Left cardiac atrium (tissue), 4 donors: ENCODE measurements around the gene AMMECR1L. TPM values are rescaled to one million over a fixed set of nuclear protein-coding genes. Genes with fewer than 3 reads are reported as not detected.
"Not testable (repeated sequence)": the region's sequence is repeated elsewhere in the genome, so short reads cannot be mapped to it uniquely, and the experiment has no call there.

Experiments used
- ATAC-seq, 2 donors: fragments of 200-7000 bp; cut with Tn5 transposase; one replicate each; pipeline ENCODE4 v1.9.1; 2020; ENCODE audit warnings: mild to moderate bottlenecking in 2 of 2, moderate library complexity in 2 of 2
- DNase-seq: peaks from one replicate; pipeline ENCODE4 v3.0.0-alpha.2; 2020
- intact Hi-C, 2 donors: fragments of 100-400 bp; cut with DNase I; formaldehyde crosslinking; loops; one replicate each; pipeline versions ENCODE4 v1.14.1 to v1.15.1; 2022 to 2023
- long read RNA-seq: library from polyadenylated mRNA; unstranded; transcript quantifications from one replicate; pipeline ENCODE4 v2.0.0, GENCODE V29; 2021
- total RNA-seq, 2 donors: library from RNA; stranded (reverse); fragmentation: NEBNext Ultra II Directional; extraction: Animal tissue kit (Norgen Biotek cat#: 25700); gene quantifications; one replicate each; pipeline ENCODE4 v1.2.1, GENCODE V29; 2021
- donor health status: DM: no; HTN: yes; CAD: no.
- donor health status: DM: no; HTN: yes; CAD: no; lungs with severe emphysema.
- donor health status: DM: yes; HTN: yes; CAD: no.
- donor health status: Dilated cardiomyopathy.

The AMMECR1L gene
- 10 to 100 TPM in 1 of 2 donors, 1 to 10 TPM in 1; 8.0 to 11.7 TPM for total RNA-seq
- long read RNA-seq, full-length matches to known transcripts = 6 of 8 reads
- long read RNA-seq, partial matches to known transcripts = 0 of 8 reads
- long read RNA-seq, other reads (novel, unspliced or antisense) = 2 of 8 reads

DNA sequence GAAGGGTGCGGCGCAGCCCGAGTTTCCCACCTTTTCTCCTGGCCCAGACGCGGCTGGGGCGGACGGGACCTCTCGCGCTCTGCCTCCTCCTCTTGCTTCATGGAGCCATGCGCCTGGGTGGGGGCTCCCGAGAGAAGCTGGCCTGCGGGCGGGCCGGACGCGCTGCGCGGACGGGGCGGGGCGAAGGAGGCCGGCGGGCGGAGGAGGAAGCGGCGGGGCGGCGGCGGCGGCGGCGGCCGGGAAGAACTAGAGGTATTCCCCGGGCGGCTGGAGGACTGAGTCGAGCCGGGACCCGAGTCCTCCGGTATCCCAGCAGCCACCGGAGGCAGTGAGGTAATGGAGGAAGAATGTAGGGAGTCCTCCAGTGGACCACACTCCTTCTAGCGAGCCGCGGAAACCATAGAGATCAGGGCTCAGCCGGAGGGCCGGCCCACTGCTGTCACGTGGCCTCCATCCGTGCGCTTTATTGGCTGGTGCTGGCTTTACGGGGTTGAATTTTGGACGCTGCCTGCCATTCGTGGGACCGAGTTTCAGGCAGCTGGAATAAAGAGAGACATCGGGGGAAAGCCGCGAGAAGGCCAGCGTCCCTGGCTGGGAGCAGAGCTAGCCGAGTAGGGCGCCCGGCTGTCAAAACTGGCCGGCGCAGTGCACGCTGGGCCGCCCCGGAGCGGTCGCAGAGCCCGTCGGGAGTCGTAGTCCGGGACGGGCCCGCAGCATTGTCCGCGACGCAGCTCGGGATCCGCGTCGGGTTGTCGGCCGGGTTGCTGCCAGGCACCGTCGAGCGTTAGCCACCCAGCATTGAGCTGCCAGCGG, at the start of gene AMMECR1L:
TSS of gene AMMECR1L (minus strand) at position 177 of the 813 bp plus-strand sequence. CDS start 11,722 bp downstream, outside the sequence.
- ATAC-seq = peak; percentile 94 to 97
- intact Hi-C loops = loop anchor here in 1 of 2 donors (10.0 kb wide), 1 partner anchor 139 kb away; the partner anchor contains the start of gene SAP130
- DNase-seq = peak; percentile 78

- no peak for DNase-seq
- intact Hi-C loops = no loop called here
- no peak for ATAC-seq
Measured at GRCh38 chr2:127935337-127935736, 49.6 kb upstream of the AMMECR1L start.

DNA sequence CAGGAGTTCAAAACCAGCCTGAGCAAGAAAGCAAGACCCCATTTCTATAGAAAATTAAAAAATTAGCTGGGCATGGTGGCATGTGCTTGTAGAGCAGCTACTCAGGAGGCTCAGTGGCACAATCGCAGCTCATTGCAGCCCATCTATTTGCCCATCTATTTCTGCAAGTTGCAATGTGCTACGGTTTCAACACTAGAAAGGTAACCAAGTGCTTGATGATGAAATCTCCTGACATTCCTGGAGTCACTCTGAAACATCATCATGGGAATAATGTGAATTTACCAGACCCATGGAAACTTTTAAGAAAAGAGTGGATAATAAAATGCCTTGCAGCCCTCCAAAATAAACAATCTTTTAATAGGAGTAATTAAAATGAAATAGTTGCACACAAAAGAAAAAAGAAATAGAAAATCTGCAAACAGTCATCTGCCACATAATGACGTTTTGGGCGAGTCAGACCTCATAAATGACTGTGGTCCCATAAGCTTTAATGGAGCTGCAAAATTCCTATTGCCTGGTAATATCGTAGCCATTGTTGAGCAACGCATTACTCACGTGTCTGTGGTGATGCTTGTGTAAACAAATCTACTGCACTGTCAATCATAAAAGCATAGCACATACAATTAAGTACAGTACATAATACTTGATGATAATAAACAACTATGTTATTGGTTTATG, 46.6 kb upstream of the AMMECR1L start:
- no peak for ATAC-seq
- intact Hi-C loops = no loop called here
- no peak for DNase-seq

DNA sequence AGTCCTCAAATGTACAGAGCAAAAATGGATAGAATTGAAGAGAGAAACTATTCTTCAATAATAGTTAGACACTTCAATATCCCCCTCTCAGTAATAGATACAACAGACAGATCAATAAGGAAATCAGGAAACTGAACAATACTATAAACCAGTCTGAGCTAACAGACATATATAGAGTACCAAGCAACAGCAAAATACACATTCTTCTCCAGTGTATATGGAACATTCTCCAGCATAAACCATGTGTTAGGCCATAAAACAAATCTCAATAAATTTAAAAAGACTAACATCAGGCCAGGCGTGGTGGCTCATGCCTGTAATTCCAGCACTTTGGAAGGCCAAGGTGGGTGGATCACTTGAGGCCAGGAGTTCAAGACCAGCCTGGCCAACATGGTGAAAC, 43.7 kb upstream of the AMMECR1L start:
- ATAC-seq = no peak
- no peak for DNase-seq
- intact Hi-C loops = no loop called here

- ATAC-seq (no peak), DNase-seq (no peak)
- intact Hi-C loops = no loop called here
Measured at GRCh38 chr2:127927384-127927783, 41.6 kb upstream of the AMMECR1L start.

DNA sequence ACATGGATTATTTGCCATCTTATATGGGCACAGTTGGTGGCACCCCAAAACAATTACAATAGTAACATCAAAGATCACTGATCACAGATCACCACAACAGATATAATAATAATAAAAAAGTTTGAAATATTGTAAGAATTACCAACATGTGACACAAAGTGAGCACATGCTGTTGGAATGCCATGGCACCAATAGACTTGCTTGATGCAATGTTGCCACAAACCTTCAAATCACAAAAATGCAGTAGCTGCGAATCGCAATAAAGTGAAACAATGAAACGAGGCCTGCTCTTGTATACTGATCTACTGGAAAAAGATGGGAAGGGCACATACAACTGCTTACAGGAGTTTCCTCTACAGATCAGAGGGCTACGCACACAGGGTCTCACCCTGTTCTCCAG, 32.2 kb upstream of the AMMECR1L start:
- ATAC-seq (no peak), DNase-seq (no peak)
- intact Hi-C loops = no loop called here

DNA sequence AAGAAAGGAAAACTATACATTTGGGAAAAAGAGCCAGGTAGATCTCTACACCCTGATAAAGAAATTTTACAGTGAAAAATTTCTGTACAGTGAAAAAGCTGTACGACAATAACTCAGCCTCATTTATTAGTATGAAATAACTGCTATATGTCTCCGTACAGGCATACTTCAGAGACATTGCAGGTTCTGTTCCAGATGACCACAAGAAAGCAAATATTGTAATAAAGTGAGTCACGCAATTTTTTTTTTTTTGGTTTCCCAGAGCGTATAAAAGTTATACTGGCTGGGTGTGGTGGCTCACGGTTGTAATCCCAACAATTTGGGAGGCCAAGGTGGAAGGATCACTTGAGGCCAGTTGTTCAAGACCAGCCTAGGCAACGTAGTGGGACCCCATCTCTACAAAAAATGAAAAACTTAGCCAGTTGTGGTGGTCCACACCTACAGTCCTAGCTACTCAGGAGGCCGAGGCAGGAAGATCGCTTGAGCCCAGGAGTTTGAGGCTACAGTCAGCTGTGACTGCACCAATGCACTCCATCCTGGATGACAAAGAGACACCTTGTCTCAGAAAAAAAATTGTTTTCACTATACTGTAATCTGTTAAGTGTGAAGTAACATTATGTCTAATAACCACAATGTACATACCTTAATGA, 28.2 kb upstream of the AMMECR1L start:
- DNase-seq = no peak
- no peak for ATAC-seq

GRCh38 chr2:127911737-127912136, 26.0 kb upstream of the AMMECR1L start:
- ATAC-seq (no peak), DNase-seq (no peak)
- intact Hi-C loops = no loop called here

More for the DNA sequence above, 28.2 kb upstream of the AMMECR1L start:
- intact Hi-C loops = no loop called here

GRCh38 chr2:127910415-127910814, 24.7 kb upstream of the AMMECR1L start:
- intact Hi-C loops = no loop called here
- ATAC-seq (no peak), DNase-seq (no peak)

DNA sequence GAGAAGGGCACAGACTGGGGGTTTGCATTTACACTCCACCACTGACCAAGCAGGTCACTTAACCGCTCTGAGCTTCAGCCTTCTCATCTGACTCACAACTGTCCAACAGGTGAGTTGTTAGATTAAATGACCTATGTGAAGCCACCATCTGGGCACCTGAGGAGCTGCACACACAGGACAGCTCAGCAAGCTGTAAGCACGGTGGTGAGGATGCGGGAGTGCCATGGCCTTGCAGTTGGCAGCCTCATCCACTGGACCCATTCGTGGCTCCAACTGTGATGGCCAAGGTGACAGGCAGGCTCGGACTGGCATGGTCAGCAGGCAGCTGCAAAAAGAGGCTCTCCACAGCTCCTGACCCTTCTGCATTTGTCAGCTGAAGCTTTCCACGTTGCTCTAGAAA, 23.3 kb upstream of the AMMECR1L start:
- no peak for ATAC-seq
- DNase-seq = no peak
- intact Hi-C loops = no loop called here

- DNase-seq = not testable (repeated sequence)
Measured at GRCh38 chr2:127907733-127908400, 22.1 kb upstream of the AMMECR1L start.

GRCh38 chr2:127906206-127906926, 20.6 kb upstream of the AMMECR1L start:
- intact Hi-C loops = no loop called here
- ATAC-seq = no peak
- DNase-seq = no peak

More at GRCh38 chr2:127907733-127908400, 22.1 kb upstream of the AMMECR1L start:
- ATAC-seq, intact Hi-C loops: not testable (repeated sequence)

DNA sequence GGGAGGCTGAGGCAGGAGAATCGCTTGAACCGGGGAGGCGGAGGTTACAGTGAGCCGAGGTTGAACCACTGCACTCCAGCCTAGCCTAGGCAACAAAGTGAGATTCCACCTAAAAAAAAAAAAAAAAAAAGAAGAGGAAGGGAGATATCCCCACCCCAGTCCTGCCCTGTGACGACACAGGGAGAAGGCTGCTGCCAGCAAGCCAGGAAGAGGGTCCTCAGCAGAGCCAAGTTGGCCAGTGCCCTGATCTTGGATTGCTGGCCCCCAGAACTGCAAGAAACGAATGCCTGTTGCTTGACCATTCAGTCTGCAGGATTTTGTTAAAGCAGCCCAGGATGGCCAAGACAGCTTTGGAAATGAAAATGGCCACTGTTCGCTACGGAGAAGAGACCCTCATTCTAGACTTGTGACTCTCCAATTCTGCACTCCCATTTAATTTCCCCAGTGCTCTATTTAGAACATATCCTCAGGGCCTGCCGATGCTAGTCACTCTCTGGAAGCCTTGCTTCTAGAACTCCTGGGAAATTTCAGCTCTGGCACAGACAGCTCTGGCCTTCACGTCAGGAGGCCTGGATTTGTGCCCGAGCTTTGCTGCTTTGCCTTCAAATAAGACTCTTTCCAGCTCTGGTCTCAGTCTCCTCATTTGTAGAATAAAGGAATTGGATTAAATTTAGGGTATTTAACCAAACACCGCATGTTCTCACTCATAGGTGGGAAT, 15.7 kb upstream of the AMMECR1L start:
- DNase-seq = peak; percentile 75
- intact Hi-C loops = no loop called here
- peak; percentile 76 to 90 for ATAC-seq

GRCh38 chr2:127897531-127898211, 11.9 kb upstream of the AMMECR1L start:
- no peak for ATAC-seq
- no peak for DNase-seq
- intact Hi-C loops = loop anchor here in 1 of 2 donors (10.0 kb wide), 1 partner anchor 197 kb away; the partner anchor contains the start of gene UGGT1

DNA sequence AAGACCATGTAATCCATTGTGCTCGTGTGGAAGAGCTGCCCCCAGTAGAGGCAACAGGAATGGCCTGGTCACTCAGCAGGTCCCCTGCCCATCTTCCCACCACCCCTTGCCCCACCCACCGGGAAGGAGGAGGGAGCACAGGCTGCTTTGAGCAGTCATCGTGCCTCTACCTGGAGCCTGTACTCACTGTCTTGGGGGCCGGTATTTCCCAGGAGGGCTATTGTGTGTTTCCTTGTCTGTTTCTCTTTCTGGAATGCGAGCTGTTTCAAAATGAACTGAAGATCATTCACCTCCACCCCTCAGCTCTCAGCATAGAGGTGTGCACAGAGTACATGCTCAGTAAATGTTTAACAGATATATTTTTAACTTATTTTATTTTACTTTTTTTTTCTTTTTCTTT, 7.7 kb upstream of the AMMECR1L start:
- intact Hi-C loops = loop anchor here in 1 of 2 donors (10.0 kb wide), 1 partner anchor 201 kb away; the partner anchor contains the start of gene UGGT1
- ATAC-seq = peak; percentile 9 to 32
- DNase-seq = no peak

DNA sequence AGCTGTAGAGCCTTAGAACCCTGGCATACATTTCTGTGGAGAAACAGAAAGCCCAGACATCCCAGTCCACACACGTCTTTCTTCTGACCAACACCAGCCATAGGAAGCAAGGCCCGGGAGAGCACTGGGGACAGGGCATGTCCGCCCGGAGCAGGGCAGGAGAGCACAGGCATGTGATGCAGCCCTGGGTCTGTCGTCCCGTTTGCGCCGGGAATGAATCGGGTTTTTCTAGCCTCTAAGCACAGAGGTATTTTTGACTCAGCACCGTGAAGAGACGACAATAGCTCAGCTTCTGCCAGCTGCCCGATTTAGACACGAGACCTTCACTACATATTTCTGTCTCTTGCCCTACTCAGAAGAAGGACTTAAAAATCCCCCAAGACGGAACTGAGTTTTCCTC, 7.3 kb upstream of the AMMECR1L start:
- intact Hi-C loops = loop anchor here in 1 of 2 donors (10.0 kb wide), 1 partner anchor 202 kb away; the partner anchor contains the start of gene UGGT1
- ATAC-seq (peak; percentile 66 to 69), DNase-seq (no peak)

GRCh38 chr2:127891811-127892210, 6.1 kb upstream of the AMMECR1L start:
- no peak for DNase-seq
- ATAC-seq = peak in 1 of 2 donors; percentile 22
- intact Hi-C loops = loop anchor here in 1 of 2 donors (10.0 kb wide), 1 partner anchor 203 kb away; the partner anchor contains the start of gene UGGT1
